ENCODE results near the gene CFAP119.

CFAP119 gene

GRCh38 chr16:30710971-30711370, 50.9 kb downstream of the CFAP119 start:
- no peak for DNase-seq (ENCODE audit: low read depth in 2 of 2)
